Aorta (tissue), 5 donors: ENCODE data around the gene ASXL1. TPM values are rescaled to one million over a fixed set of nuclear protein-coding genes. Genes with fewer than 3 reads are reported as not detected.
"Not testable (repeated sequence)": the region's sequence is repeated elsewhere in the genome, so short reads cannot be mapped to it uniquely, and the experiment has no call there.

Experiments used
- ATAC-seq: fragments of 200-7000 bp; cut with Tn5 transposase; one replicate; pipeline ENCODE4 v1.9.1; 2022; ENCODE audit warnings: moderate library complexity; ENCODE audit not compliant: low FRiP score
- DNase-seq, 2 donors: peaks; one replicate each; pipeline ENCODE4 v3.0.0-alpha.2; 2020
- H3K27ac ChIP-seq, 2 donors: one replicate each; pipeline ENCODE4 v1.5.1; 2013; ENCODE audit warnings: low read length in 2 of 2, mild to moderate bottlenecking in 2 of 2, moderate library complexity in 2 of 2, control low read depth in 1 of 2, inconsistent platforms in 1 of 2, low read depth in 1 of 2
- H3K27me3 ChIP-seq, 2 donors: one replicate each; pipeline ENCODE4 v1.6.1; 2013; ENCODE audit warnings: control low read depth in 1 of 2, low read length in 1 of 2, mild to moderate bottlenecking in 1 of 2, moderate library complexity in 1 of 2; ENCODE audit not compliant: insufficient read depth in 2 of 2, control insufficient read depth in 1 of 2
- H3K36me3 ChIP-seq, 2 donors: one replicate each; pipeline ENCODE4 v1.6.1; 2013; ENCODE audit warnings: control low read depth in 1 of 2, low read length in 1 of 2, mild to moderate bottlenecking in 1 of 2; ENCODE audit not compliant: insufficient read depth in 2 of 2, control insufficient read depth in 1 of 2
- H3K4me1 ChIP-seq, 2 donors: one replicate each; pipeline ENCODE4 v1.6.1; 2013; ENCODE audit warnings: low read length in 2 of 2, control low read depth in 1 of 2, mild to moderate bottlenecking in 1 of 2, moderate library complexity in 1 of 2; ENCODE audit not compliant: insufficient read depth in 2 of 2, control insufficient read depth in 1 of 2
- H3K4me3 ChIP-seq, 2 donors: one replicate each; pipeline ENCODE4 v1.5.1; 2013; ENCODE audit warnings: low read length in 2 of 2, control low read depth in 1 of 2, mild to moderate bottlenecking in 1 of 2
- H3K9me3 ChIP-seq: one replicate; pipeline ENCODE4 v1.6.1; 2013; ENCODE audit warnings: mild to moderate bottlenecking, low read length; ENCODE audit not compliant: control insufficient read depth
- WGBS, 2 donors: extraction: QIAGEN DNeasy Blood & Tissue Kit; methylation state at CpG; one replicate each; pipeline ENCODE4 v1.1.7; 2013; 5-methylcytosine and 5-hydroxymethylcytosine counted together
- intact Hi-C, 2 donors: fragments of 100-400 bp; cut with DNase I; formaldehyde crosslinking; loops; one replicate each; pipeline versions ENCODE4 v1.14.2 to v1.15.0; 2022
- polyA plus RNA-seq, 2 donors: library from polyadenylated mRNA; stranded (reverse); fragments of 200-250 nt; gene quantifications; one replicate each; pipeline ENCODE4 v1.2.3, GENCODE V29; 2013
- total RNA-seq, 2 donors: library from RNA; stranded (reverse); fragmentation: NEBNext Ultra II Directional; extraction: Animal tissue kit (Norgen Biotek cat#: 25700); gene quantifications; one replicate each; pipeline ENCODE4 v1.2.1, GENCODE V29; 2021
- donor health status: healthy with polysubstance abuse.
- donor health status: Bipolar disorder and iron deficiency.
- donor health status: DM: no; HTN: no; CAD: no.
- donor health status: DM: no; HTN: no; CAD: no.
- donor health status: DM: yes; HTN: yes; CAD: no.

ASXL1 gene
- total and polyA plus RNA-seq, 4 donors: 18.0 to 102 (median 72.1) TPM

DNA sequence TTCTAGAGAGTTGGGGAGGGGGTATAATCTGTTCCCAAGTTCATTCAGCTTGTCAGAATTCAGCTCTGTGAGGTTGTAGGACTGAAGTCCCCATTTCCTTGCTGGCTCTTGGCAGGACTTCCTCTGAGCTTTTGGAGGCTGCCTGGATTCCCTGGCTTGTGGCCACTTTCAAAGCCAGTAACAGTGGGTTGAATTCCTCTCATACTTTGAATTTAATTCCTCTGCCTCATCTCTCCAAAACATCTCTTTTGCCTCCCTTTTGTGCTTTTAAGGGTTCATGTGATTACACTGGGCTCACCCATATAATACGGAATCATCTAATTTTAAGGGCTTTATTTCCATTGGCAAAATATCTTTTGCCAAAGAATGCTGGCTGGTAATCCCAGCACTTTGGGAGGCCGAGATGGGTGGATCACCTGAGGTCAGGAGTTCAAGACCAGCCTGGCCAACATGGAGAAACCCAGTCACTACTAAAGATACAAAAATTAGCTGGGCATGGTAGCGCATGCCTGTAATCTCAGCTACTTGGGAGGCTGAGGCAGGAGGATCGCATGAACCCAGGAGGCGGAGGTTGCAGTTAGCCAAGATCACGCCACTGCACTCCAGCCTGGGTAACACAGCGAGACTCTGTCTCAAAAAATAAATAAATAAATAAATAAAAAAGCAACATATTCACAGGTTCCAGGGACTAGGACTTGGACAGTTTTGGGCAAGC lies 2.1 kb upstream of the ASXL1 start:
- H3K27me3 ChIP-seq, H3K9me3 ChIP-seq, ATAC-seq, H3K4me1 ChIP-seq, H3K36me3 ChIP-seq, H3K27ac ChIP-seq, H3K4me3 ChIP-seq: not testable (repeated sequence)
- WGBS, 2 donors: 56 to 63% methylated on average over 7 of the region's 7 CpGs
- peak in 1 of 2 donors; percentile 54 for DNase-seq
- intact Hi-C loops: loop anchor here (5.0 to 10.0 kb wide), 3 partner anchors 89 to 151 kb away; partner anchors contain the start of genes PLAGL2 (in 1 of the 2) and POFUT1 (in 1 of the 2)

GRCh38 chr20:32356622-32357374 lies 1.3 kb upstream of the ASXL1 start:
- Histone ChIP-seq H3K4me3 (peak overlapping the region in 1 of 2 donors; percentile 36), H3K27me3 (no peaks in the 10 kb centered on the region), H3K4me1 (no peaks in the 10 kb centered on the region), H3K27ac (peak overlapping the region in 1 of 2 donors; percentile 48), H3K36me3 (no peaks in the 10 kb centered on the region), H3K9me3 (no peaks in the 10 kb centered on the region)
- intact Hi-C loops: loop anchor here (5.0 to 10.0 kb wide), 3 partner anchors 88 to 152 kb away; partner anchors contain the start of genes PLAGL2 (in 1 of the 2) and POFUT1 (in 1 of the 2)
- WGBS, 2 donors: 19 to 21% methylated on average over 13 of the region's 13 CpGs
- DNase-seq (no peak), ATAC-seq (no peak)

GRCh38 chr20:32357375-32357868 lies 709 bp upstream of the ASXL1 start:
- ATAC-seq (peak; percentile 27), DNase-seq (peak in 1 of 2 donors; percentile 47)
- 0 to 1% methylated on average over 11 of the region's 11 CpGs for WGBS, 2 donors
- Histone ChIP-seq H3K9me3 (no peaks in the 10 kb centered on the region), H3K36me3 (no peaks in the 10 kb centered on the region), H3K27me3 (no peaks in the 10 kb centered on the region), H3K4me1 (no peaks in the 10 kb centered on the region), H3K27ac (peak overlapping the region; percentile 37 to 90), H3K4me3 (peak overlapping the region; percentile 36 to 80)
- intact Hi-C loops: loop anchor here (5.0 to 10.0 kb wide), 3 partner anchors 87 to 153 kb away; partner anchors contain the start of genes PLAGL2 (in 1 of the 2) and POFUT1 (in 1 of the 2)

DNA sequence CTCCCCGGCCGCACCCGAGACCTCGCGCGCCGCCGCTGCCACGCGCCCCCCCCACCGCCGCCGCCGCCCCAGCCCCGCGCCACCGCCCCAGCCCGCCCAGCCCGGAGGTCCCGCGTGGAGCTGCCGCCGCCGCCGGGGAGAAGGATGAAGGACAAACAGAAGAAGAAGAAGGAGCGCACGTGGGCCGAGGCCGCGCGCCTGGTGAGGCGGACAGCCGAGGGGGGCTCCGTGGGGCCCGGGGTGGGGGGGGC lies 426 bp downstream of the ASXL1 start:
- H3K36me3 ChIP-seq: no peaks in the 10 kb centered on the region
- H3K4me3 ChIP-seq: peak overlapping the region; percentile 86 to 89
- no peaks in the 10 kb centered on the region for H3K4me1 ChIP-seq
- no peaks in the 10 kb centered on the region for H3K9me3 ChIP-seq
- no peak for DNase-seq
- intact Hi-C loops: loop anchor here (5.0 to 10.0 kb wide), 3 partner anchors 86 to 154 kb away; partner anchors contain the start of genes PLAGL2 (in 1 of the 2) and POFUT1 (in 1 of the 2)
- peak overlapping the region in 1 of 2 donors; percentile 98 for H3K27ac ChIP-seq
- whole genome bisulfite sequencing, 2 donors: 0 to 1% methylated on average over 17 to 35 of the region's 35 CpGs
- H3K27me3 ChIP-seq: no peaks in the 10 kb centered on the region
- ATAC-seq: no peak

GRCh38 chr20:32358883-32359632 lies 927 bp downstream of the ASXL1 start:
- peak; percentile 74 for ATAC-seq
- Histone ChIP-seq H3K4me3 (peak overlapping the region; percentile 86 to 89), H3K9me3 (no peaks in the 10 kb centered on the region), H3K4me1 (no peaks in the 10 kb centered on the region), H3K36me3 (no peaks in the 10 kb centered on the region), H3K27me3 (no peaks in the 10 kb centered on the region), H3K27ac (peak overlapping the region; percentile 87 to 98)
- intact Hi-C loops: loop anchor here (5.0 to 10.0 kb wide), 3 partner anchors 86 to 154 kb away; partner anchors contain the start of genes PLAGL2 (in 1 of the 2) and POFUT1 (in 1 of the 2)
- 1% methylated on average over 27 to 46 of the region's 46 CpGs for WGBS, 2 donors
- peak; percentile 84 to 90 for DNase-seq

DNA sequence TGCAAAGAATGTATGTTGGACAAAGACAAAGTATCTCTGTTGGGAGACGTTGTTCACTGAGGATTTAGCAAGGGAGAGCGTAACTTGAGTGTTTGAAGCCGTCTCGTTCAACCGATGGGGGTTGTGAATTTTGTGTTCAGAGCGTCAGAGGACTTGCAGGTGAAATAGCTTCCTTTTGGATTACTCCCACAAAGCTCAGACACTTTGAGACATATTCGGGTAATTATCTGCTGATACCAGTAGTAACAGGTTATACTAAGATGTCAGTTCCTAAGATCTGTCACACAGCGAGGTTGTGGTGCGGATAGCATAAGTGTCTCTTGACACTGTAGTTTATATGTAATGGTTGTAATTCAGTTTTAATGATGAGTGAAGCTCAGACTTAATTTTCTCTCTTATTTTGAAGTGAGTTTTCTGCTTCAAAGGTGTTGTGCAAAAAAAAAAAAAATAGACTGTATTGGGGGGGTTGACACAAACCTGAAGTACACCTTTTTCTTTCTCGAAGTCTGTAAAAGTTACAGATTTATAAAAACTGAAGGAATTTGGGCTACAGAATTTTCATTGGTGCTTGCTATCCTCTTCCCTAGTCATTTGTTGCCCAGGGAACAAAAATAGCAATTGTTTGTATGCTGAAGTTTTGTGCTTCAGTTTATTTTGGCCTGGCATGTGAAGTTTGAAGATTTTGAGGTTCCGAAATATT lies 1.7 kb downstream of the ASXL1 start:
- H3K4me1 ChIP-seq: no peaks in the 10 kb centered on the region
- ATAC-seq: no peak
- peak overlapping the region; percentile 86 to 89 for H3K4me3 ChIP-seq
- no peaks in the 10 kb centered on the region for H3K9me3 ChIP-seq
- no peaks in the 10 kb centered on the region for H3K36me3 ChIP-seq
- intact Hi-C loops: loop anchor here (5.0 to 10.0 kb wide), 3 partner anchors 85 to 155 kb away; partner anchors contain the start of genes PLAGL2 (in 1 of the 2) and POFUT1 (in 1 of the 2)
- H3K27ac ChIP-seq: peak overlapping the region; percentile 28 to 87
- 3 to 4% methylated on average over 11 of the region's 11 CpGs for WGBS, 2 donors
- no peaks in the 10 kb centered on the region for H3K27me3 ChIP-seq
- no peak for DNase-seq

GRCh38 chr20:32360333-32360634 lies 2.2 kb downstream of the ASXL1 start:
- no peaks in the 10 kb centered on the region for H3K27me3 ChIP-seq
- no peaks in the 10 kb centered on the region for H3K4me1 ChIP-seq
- intact Hi-C loops: no loop called here
- H3K4me3 ChIP-seq: peak overlapping the region; percentile 86 to 89
- no peaks in the 10 kb centered on the region for H3K9me3 ChIP-seq
- H3K27ac ChIP-seq: no peak overlapping the region
- DNase-seq (no peak), ATAC-seq (no peak)
- no peaks in the 10 kb centered on the region for H3K36me3 ChIP-seq
- 2 to 8% methylated on average over 5 of the region's 5 CpGs for WGBS, 2 donors

- DNase-seq (no peak), ATAC-seq (no peak)
- H3K36me3 ChIP-seq: no peaks in the 10 kb centered on the region
- H3K4me1 ChIP-seq: peaks cover 0 to 3% of the 10 kb centered on the region in 2 donors
- 37 to 47% methylated on average over 4 of the region's 4 CpGs for WGBS, 2 donors
- no peak overlapping the region for H3K4me3 ChIP-seq
- no peaks in the 10 kb centered on the region for H3K27me3 ChIP-seq
- intact Hi-C loops: no loop called here
- no peak overlapping the region for H3K27ac ChIP-seq
- H3K9me3 ChIP-seq: no peaks in the 10 kb centered on the region
Observed at GRCh38 chr20:32362901-32363364, 4.8 kb downstream of the ASXL1 start.
